NCI-H526 (cell line): ENCODE measurements around the gene NPPB.

Experiments
- DNase-seq, 2 experiments: peaks; one replicate each; lab custom pipeline; 2025; lab: John Stamatoyannopoulos, UW

Gene NPPB

DNA sequence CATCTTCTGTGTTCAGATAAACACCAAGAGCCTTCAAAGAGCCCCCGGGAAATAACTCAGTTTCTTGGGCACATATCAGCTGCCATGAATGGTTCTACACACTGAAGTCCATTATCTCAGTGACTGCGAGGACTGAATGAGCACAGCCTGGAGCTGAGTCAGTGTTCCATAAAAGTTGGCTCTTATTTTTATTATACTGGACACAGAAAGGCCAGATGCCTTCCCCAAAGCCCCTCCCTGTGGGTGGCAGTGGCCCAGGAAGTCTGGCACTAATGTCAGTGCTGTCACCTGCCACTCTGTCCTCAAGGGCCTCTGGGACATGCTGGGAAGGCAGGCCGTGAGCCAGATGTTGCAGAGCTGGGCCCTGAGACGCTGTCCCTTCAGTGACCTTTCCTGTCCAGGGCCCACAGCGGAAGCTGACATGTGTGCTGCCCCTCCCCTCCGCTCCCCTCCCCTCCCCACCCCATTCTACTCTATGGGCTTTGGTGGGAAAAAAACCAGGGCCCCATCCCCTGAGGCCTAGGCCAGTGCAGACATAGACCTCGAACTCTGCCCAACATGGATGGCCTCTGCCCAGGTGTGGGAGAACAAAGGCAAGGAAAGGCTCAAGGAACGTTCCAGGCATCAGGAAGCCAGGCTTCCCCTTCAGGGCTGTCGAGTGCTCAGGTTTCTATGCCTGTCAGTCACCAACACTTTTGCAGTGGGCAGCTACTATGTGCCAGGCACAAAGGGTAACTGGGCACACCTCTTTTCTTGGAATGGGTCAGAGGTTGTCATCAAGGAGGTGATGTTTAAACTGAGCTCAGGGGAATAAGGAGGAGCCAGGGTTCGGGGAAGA, 22.4 kb upstream of the NPPB start:
- no peak for DNase-seq

DNA sequence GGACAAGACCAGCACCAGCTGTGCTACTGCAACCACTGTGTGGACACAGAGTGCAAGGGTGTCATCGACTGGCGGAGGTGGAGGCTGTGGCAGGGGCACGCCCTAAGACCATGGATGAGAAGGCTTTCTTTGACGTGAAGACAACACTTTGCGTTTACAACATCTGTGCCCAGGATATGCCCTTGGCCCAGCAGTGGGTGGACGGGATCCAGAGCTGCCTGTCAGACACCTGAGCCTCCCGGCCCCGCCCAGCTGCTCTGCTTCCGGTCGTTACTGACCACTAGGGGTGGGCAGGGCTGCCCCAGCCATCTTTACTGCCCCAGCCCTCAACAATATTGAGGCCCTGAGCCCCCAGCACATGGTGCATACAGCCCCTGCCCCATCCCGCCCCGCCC, 21.4 kb upstream of the NPPB start:
- DNase-seq = no peak

DNA sequence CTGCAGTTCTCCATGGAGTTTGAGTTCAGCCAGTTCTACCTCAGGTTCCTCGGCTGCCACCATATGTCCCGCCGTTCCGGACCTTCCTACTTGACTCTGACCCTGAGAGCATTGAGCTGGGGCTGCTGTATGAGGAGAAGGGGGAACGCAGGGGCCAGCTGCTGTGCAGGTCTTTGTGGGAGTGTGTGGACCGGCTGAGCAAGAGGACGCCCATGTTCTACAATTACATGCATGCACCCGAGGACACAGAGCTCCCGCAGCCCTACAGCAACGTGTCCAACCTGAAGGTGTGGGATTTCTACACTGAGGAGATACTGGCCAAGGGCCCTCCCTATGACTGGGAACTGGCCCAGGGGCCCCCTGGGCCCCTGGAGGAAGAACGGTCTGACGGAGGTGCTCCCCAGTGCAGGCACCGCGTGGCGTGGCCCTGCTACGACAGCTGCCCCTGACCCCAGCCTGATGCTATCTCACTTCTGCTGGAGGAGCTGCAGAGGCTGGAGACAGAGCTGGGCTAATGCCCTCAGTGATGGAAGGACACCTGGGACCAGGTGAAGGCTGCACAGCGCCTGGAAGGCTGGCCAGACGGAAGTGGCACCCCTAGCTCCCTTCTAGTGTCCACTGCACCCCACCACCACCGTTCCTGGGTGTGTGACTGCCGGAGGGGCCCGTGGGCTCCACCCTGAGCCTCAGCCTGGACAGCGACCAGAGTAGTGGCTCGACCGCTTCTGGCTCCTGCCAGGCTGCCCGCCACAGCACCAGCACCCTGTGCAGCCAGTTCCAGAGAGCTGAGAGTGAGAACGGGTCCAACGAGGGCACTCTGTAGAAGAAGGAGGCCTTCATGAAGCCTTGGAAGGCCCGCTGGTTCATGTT, 20.8 kb upstream of the NPPB start:
- DNase-seq = no peak

DNA sequence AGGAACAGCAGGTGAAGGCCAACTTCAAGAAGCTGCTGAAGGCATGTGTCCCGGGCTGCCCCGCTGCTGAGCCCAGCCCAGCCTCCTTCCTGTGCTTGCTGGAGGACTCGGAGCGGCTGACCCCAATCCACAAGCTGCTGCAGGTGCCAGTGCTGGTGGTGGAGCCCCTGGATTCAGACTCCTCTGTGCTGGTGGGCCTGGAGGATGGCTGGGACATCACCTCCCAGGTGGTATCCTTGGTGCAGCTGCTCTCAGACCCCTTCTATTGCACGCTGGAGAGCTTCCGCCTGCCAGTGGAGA, 20.1 kb upstream of the NPPB start:
- no peak for DNase-seq

DNA sequence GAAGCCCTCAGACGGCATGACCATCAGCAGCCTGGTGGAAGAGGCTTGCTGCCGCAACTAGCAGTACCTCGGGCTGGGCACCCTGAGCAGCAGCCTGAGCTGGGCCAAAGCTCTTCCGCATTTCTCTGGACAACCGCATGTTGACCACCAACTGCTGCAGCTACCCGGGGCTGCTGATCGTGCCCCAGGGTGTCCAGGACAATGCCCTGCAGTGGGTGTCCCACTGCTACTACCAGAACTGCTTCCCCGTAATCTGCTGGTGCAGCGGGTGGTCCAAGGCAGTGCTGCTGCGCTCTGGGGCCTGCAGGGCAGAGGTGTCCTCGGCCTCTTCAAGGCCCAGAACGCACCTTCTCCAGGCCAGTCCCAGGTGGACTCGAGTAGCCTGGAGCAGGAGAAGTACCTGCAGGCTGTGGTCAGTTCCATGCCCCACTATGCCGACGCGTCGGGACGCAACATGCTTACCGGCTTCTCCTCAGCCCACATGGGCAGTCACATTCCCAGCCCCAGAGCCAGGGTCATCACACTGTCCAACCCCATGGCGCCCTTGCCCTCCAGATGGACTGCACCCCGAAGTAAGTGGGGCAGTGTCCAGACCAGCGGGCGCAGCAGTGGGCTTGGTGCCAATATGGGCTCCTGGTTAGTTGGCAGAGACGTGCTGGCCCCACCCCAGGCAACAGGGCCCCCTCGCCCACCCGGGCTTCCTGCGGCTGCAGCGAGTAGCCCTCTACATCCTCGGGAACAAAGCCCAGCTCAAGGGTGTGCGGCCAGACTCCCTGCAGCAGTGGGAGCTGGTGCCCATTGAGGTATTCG, 19.5 kb upstream of the NPPB start:
- DNase-seq = no peak

DNA sequence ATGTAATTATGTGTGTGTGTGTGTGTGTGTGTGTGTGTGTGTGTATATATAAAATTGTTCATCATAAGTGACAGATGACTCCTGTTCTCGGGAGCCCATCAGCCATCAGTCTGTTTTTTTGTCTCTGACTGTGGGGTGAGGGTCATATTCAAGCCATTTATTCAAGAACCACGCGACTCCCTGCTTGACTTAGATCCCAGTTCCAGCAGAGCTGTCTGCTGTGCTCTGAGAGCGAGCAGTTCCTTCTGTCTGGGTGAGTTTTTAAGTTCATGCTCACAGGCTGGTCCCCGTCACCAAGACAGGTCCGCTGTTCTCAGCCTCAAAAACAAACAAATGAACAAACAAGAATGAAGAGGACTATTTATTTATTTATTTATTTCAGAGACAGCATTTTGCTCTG, 18.3 kb upstream of the NPPB start:
- no peak for DNase-seq

DNA sequence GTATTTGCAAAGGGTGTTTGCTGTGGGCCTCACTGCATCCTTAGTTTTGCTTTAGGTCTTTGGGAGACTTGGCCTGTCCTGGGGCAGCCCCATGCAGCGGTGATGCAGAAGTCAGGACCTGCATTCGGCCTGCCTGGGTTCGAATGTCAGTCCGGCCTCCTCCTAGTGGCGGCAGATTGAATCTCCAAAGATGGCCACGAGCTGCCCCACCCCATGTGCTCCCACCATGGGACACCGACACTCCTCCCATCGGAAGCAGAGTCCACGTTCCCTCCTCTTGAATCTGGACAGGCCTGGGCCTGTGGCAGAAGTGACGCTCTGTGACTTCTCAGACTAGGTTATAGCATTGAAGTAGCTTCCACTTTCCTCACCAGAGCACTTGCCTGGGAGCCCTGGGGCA, 16.3 kb upstream of the NPPB start:
- no peak for DNase-seq

DNA sequence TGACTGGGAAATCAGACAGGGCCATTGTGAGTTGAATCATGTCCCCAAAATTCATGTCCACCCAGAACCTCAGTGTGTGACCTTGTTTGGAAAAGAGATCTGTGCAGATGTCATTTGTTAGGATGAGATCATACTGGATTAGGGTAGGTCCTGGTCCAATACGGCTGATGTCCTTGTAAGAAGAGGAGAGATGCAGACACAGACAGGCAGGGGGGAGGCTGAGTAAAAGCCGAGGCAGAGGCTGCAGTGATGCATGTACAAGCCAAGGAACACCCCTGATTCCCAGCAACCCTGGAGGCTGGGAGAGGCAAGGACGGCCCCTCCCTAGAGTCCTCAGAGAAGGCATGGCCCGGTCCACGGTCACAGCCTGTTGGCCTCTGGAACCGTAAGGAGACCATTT, 15.9 kb upstream of the NPPB start:
- DNase-seq = no peak

DNA sequence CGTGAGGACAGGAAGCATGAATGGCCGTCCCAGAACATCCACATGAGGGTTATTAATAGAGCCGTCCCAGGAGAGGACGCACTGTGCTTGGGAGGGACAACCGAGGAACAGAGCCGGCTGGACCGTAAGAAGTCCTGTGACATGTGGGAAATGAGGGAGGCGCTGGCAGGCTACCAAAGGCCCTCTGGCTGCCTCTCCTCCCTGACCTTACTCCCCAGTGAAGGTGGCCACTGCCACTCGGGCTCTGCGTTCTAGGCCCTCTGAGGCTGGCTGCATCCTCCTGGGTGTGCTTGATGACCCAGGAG, 15.5 kb upstream of the NPPB start:
- DNase-seq = no peak

DNA sequence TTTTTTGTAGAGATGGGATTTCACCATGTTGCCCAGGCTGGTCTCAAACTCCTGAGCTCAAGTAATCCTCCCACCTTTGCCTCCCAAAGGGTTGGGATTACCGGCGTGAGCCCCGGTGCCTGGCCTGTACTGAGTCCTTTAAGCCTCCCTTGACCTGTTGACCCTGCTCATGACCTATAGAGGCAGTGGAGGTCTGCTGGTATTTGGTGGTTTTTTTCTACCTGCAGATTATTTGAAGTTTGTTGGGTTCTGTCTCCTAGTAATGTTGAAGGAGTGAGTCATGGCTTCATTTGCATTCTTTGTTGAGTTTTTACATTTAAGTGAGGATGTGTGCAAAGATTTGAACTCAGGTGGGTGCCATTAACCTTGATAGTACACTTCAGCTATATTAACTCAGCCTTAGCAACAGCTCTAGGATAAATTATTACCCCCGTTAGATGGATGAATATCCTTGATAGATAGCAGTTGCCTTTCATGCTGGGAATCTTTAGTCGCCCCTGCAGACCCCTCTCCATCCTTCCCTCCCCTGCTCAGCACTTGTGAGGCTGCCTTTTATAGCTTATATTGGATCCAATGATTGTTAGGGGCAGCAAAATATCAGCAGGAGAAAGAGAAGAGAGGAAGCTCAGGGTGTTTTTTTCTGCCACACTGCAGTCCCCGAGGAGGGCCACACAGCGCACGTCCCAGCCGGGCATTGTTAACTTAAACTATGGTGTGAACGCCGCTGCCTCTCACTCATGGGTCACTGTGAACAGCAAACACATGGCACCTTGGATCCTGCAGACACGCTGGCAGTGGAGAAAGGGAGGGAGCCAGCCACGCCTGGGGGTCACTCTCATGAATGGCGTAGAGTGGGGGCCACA, 14.9 kb upstream of the NPPB start:
- no peak for DNase-seq

DNA sequence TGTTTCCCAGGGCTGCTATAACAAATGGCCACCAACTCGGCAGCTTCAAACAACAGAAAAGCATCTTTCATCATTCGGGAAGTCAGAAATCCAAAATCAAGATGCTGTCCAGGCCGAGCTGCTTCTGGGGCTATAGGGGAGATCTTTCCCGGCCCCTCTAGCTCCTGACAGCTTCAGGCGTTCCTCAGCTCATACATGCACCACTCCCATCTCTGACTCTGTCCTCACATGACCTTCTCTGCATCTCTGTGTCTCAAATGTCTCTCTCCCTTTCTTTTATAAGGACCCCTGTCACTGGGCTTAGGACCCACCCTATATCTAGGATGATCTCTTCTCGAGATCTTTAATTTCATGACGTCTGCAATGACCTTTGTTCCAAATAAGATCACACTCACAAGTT, 13.8 kb upstream of the NPPB start:
- DNase-seq = no peak

DNA sequence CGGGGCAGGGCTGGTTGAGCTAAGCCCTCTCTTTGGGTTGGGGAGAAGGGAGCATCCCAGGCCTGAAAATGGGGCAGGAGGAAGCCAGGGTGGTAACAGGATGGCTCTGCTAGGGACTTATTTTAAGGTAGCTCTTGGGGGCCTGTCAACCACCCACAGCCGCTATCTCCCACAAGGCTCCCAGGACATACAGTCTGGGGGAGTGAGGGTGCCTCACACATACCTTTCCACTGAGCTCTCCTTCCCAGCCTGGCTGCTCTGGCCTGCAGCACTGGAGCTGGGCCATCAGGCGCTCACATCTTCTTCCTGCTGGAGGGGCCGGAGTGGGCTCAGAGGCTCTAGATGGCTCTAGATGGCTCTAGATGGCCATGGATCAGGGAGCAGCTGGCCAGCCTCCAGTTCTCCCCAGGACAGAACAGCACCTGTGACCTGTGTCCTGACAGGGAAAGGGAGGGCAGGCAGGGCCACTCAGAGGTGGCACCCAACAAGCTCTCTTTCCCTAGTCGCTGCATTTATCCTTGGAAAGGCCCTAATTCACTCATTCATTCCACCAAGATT, 11.0 kb upstream of the NPPB start:
- DNase-seq = no peak

DNA sequence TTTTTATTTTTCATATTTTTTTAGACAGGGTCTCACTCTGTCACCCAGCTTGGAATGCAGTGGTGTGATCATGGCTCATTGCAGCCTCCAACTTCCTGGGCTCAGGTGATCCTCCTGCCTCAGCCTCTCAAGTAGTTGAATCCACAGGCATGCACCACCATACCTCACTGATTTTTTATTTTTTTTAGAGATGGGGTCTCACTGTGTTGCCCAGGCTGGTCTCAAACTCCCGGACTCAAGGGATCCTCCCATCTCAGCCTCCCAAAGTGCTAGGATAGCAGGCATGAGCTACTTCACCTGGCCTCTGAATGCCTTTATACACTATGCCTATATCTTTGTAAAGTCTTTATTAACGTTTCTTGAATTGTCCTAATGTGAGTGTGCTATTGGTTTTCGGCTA, 10.4 kb upstream of the NPPB start:
- no peak for DNase-seq

DNA sequence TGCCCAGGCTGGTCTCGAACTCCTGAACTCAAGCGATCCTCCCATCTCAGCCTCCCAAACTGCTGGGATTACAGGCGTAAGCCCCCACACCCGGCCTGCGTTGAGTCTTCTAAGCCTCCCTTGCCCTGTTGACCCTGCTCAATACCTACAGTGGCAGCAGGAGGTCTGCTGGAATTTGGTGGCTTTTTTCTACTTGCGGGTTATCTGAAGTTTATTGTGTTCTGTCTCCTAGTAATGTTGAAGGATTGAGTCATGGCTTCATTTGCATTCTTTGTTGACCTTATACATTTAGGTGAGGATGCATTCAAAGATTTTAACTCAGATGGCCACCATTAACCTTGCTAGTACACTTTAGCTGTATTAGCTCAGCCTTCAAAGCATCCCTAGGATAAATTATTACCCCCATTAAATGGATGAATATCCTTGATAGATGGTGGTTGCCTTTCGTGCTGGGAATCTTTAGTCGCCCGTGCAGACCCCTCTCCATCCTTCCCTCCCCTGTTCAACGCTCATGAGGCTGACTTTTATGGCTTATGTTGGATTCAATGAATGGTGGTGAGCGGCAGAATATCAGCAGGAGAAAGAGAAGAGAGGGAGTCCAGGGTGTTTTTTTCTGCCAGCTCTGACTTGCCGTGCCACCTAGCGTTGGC, 9.7 kb upstream of the NPPB start:
- no peak for DNase-seq

DNA sequence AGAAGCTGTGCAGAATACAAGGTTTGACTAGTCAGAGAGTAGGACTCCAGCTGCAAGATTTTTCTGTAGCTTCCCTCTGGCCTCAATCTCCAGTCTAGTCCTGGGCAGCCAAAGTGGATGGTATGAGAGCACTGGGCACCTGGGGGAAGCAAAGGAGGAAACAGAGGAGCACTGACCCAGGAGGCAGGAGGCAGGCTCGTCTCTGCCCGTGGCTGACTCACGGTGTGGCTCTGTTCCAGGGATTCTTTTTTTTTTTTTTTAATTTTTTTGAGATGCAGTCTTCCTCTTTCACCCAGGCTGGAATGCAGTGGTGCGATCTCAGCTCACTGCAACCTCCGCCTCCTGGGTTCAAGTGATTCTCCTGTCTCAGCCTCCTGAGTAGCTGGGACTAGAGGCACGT, 4.1 kb upstream of the NPPB start:
- DNase-seq = no peak

DNA sequence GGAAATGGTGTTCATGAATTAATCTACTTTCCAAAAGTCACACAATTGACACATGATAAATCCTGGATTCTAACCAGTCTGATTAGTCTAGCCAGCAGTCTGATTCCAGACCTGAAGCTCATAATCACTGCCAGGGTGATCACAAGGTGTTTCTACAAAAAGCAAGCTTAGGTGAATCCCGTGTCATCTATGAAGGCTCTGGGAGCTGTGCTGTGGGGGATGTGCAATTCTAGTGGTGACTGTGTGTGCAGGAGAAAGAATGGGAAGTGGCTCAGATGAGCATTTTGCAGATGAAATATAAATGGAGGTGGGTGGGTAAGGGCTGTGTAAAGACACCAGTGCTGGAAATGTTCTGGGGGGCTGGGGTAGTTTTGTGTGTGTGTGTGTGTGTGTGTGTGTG, 1.8 kb upstream of the NPPB start:
- DNase-seq = no peak

DNA sequence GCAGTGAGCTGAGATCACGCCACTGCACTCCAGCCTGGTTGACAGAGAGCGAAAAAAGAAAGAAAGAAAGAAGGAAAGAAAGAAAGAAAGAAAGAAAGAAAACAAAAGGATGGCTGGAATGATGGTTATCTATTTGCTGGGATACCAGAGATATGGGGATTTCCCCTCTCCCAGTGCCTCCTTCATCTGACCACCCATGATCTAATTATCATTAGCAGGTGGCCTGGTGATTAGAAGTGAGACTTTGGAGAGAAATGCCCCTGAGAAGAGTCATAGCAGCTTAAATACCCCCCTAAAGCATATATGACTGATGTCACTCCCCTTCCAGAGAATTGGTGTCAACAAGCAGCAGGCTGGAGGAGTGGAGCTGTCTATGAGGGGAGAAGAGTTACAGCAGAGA, 1.3 kb upstream of the NPPB start:
- DNase-seq = no peak

DNA sequence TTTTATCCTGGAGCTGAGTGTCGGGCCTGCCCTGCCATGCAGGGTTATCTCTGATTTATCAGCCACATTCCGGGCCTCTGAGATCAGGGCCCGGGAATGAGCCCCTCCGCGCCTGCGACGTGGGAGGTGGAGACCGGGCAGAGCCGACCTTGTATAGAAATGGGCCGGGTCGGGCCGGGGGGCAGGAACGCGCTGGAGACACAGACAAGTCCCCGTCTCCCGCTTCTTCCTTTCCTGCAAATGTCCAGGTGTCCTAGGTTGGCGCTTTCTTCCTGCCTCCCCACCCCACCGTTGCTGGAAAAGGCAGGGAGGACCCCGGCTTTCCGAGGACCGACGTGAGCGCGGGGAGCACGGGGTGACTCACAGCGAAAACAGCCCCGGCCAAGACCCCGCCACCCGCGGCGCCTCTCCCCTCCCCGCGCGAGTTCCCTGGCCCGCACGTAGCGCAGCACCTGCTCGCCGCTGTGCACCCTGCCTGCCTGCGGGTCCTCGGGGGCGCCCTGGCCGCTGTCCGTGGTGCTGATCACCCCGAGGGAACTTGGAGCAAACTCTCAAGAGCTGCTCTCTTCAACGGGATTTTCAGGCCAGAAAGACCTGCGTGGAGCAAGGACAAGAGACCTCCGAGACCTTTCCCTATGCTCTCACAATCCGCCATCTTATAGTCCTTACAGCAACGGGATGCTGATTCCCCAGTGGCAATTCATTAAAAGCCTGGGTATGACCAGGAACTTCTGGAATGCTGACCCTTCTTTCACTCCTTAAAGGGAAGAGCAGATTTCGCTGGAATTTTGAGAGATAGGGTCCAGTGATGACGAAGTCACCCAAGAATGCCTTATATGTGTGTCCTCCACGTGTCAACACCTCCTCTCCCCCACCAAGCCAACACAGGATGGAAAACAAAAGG, 475 bp upstream of the NPPB start:
- no peak for DNase-seq

DNA sequence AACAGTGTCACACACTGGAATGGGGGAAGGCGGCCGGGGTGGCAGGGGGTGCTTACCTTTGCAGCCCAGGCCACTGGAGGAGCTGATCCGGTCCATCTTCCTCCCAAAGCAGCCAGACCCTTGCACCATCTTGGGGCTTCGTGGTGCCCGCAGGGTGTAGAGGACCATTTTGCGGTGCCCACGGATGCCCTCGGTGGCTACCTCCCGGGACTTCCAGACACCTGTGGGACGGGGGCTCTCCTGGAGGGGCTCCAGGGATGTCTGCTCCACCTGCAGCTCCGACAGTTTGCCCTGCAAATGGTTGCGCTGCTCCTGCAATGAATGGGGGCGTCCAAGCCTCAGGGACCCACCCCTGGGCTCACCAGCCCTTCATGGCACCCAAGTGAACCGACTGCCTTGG, 587 bp downstream of the NPPB start:
- DNase-seq = no peak
